ENCODE data around the gene EIF2AK3. TPM values are rescaled to one million over a fixed set of nuclear protein-coding genes. Genes with fewer than 3 reads are reported as not detected.

EIF2AK3 gene
- total RNA-seq, 1 experiment from 2014 or later: 26.8 TPM

DNA sequence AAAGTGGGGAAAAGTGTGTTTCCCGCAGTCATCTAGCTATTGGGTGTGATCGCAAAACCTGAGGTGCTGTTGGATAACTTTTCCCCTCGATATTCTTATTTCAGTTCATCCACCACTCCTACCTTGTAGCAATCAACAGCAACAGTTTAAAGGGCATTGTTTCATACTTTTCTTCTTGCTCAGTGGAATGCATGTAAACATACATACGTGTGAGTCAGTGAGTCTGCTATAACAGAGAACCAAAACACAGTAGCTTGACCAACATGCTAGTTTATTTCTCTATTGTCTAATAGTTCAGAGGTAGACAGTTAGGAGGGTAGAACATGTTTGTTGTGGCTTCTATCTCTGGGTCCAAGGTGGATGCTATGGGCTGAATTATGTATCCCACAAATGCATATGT is 97.2 kb downstream of the EIF2AK3 start:
- H3K36me3 ChIP-seq (ENCODE audit: control insufficient read depth, insufficient read depth, low read length): no peaks in the 10 kb centered on the region
- no peaks in the 10 kb centered on the region for H3K4me1 ChIP-seq
- Mint-ChIP-seq H3K4me1 (ENCODE audit: low read depth, unreplicated experiment) (no peaks in the 10 kb centered on the region), H3K36me3 (ENCODE audit: insufficient read depth, unreplicated experiment) (no peaks in the 10 kb centered on the region), H3K9me3 (ENCODE audit: unreplicated experiment) (no peaks in the 10 kb centered on the region), H3K27ac (ENCODE audit: unreplicated experiment) (no peak overlapping the region), H3K27me3 (ENCODE audit: insufficient read depth, unreplicated experiment) (peaks cover 2% of the 10 kb centered on the region), H3K4me3 (ENCODE audit: unreplicated experiment) (no peak overlapping the region)
- H3K4me3 ChIP-seq (ENCODE audit: low read depth, low read length): no peak overlapping the region
- TF ChIP-seq, protein P1, sequence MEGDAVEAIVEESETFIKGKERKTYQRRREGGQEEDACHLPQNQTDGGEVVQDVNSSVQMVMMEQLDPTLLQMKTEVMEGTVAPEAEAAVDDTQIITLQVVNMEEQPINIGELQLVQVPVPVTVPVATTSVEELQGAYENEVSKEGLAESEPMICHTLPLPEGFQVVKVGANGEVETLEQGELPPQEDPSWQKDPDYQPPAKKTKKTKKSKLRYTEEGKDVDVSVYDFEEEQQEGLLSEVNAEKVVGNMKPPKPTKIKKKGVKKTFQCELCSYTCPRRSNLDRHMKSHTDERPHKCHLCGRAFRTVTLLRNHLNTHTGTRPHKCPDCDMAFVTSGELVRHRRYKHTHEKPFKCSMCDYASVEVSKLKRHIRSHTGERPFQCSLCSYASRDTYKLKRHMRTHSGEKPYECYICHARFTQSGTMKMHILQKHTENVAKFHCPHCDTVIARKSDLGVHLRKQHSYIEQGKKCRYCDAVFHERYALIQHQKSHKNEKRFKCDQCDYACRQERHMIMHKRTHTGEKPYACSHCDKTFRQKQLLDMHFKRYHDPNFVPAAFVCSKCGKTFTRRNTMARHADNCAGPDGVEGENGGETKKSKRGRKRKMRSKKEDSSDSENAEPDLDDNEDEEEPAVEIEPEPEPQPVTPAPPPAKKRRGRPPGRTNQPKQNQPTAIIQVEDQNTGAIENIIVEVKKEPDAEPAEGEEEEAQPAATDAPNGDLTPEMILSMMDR (IDR thresholded peaks at IDR 0.05; ENCODE audit: insufficient read depth in 1 of 2, low read depth in 1 of 2, low read length in 1 of 2, severe bottlenecking in 1 of 2, unreplicated experiment in 1 of 2): no peak
- no peaks in the 10 kb centered on the region for H3K9me3 ChIP-seq
- no TSS peak for BruUV-seq (replicated peaks)
- ChIA-PET CTCF (no interaction called here), POLR2A (no interaction called here)
- intact Hi-C loops (cut with micrococcal nuclease; ENCODE audit: unreplicated experiment): no loop called here
- no peak for DNase-seq
- no peaks in the 10 kb centered on the region for H3K27me3 ChIP-seq (replicated peaks; ENCODE audit: control insufficient read depth, insufficient read depth, low read length)

DNA sequence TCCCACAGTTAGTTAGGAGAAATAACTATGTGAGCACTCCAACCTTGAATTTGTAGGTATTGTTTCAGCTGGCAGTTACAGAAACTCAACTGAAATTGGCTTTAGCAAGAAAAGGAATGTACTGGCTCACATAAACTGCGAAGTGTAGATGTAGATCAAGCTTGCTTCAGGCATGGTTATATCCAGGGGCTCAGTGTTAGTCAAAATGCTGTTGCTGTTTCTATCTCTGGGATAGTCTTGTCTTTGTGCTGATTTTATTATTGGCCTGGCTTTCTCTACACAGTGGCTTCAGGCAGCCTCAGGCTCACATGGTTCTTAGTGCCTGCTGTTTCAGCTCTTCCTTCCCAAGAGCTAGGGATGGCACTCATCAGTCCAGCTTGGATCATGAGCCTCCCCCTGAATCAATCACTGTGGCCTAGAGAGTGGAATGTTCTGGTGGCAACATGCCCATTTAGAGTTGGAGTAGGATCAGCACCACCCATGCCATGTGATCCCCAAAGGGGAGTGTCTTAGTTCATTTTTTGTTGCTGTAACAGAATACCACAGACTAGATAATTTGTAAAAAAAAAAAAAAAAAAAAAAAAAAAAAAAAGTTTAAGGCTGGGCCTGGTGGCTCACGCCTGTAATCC is 105.7 kb downstream of the EIF2AK3 start:
- Mint-ChIP-seq H3K4me3 (ENCODE audit: unreplicated experiment) (no peak overlapping the region), H3K36me3 (ENCODE audit: insufficient read depth, unreplicated experiment) (no peaks in the 10 kb centered on the region), H3K9me3 (ENCODE audit: unreplicated experiment) (no peaks in the 10 kb centered on the region), H3K27ac (ENCODE audit: unreplicated experiment) (no peak overlapping the region), H3K27me3 (ENCODE audit: insufficient read depth, unreplicated experiment) (peaks cover 5% of the 10 kb centered on the region), H3K4me1 (ENCODE audit: low read depth, unreplicated experiment) (no peaks in the 10 kb centered on the region)
- CTCF ChIA-PET: interaction anchor here (1.0 kb wide), 1 partner anchor 150 kb away, joined by 3 read pairs; no protein-coding TSS in a partner anchor
- no peak for DNase-seq
- TF ChIP-seq, protein P1 (IDR thresholded peaks at IDR 0.05; ENCODE audit: insufficient read depth in 1 of 2, low read depth in 1 of 2, low read length in 1 of 2, severe bottlenecking in 1 of 2, unreplicated experiment in 1 of 2): no peak
- Histone ChIP-seq H3K36me3 (ENCODE audit: control insufficient read depth, insufficient read depth, low read length) (no peaks in the 10 kb centered on the region), H3K27me3 (replicated peaks; ENCODE audit: control insufficient read depth, insufficient read depth, low read length) (no peaks in the 10 kb centered on the region; the same call in 1 of the 2 replicates), H3K9me3 (no peaks in the 10 kb centered on the region), H3K4me1 (no peaks in the 10 kb centered on the region), H3K4me3 (ENCODE audit: low read depth, low read length) (no peak overlapping the region)
- POLR2A ChIA-PET: no interaction called here
- BruUV-seq (replicated peaks): no TSS peak
- intact Hi-C loops (cut with micrococcal nuclease; ENCODE audit: unreplicated experiment): no loop called here

DNA sequence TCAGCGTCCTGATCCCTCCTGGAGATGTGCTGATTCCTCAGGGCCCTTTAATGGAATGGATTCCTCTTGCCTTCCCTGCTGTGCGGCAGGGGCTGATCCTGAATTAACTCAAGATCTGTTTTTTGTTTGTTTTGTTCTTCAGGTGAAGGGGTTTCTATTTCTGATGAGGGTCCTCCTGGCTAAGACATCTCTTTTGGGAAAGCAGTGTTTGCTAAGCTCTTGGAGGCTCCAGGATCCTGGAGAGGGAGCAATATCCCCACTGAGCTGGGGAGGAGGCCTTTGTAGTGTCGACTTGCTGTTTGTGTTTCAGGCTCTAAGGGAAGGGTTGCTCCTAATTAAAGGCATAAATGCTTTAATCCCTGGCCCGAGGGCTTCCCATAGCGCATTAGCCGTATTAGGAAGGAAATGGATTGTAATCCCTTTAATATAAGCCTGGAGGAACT is 109.5 kb downstream of the EIF2AK3 start:
- no peak overlapping the region for H3K4me3 Mint-ChIP-seq (ENCODE audit: unreplicated experiment)
- no peaks in the 10 kb centered on the region for H3K4me1 Mint-ChIP-seq (ENCODE audit: low read depth, unreplicated experiment)
- POLR2A ChIA-PET: no interaction called here
- BruUV-seq (replicated peaks): no TSS peak
- H3K4me3 ChIP-seq (ENCODE audit: low read depth, low read length): no peak overlapping the region
- no peaks in the 10 kb centered on the region for H3K9me3 ChIP-seq
- no peaks in the 10 kb centered on the region for H3K36me3 ChIP-seq (ENCODE audit: control insufficient read depth, insufficient read depth, low read length)
- CTCF ChIA-PET: no interaction called here
- H3K27me3 Mint-ChIP-seq (ENCODE audit: insufficient read depth, unreplicated experiment): peaks cover 5% of the 10 kb centered on the region
- H3K27ac Mint-ChIP-seq (ENCODE audit: unreplicated experiment): no peak overlapping the region
- H3K27me3 ChIP-seq (replicated peaks; ENCODE audit: control insufficient read depth, insufficient read depth, low read length): no peaks in the 10 kb centered on the region; the same call in 1 of the 2 replicates
- DNase-seq: no peak
- H3K4me1 ChIP-seq: no peaks in the 10 kb centered on the region
- H3K36me3 Mint-ChIP-seq (ENCODE audit: insufficient read depth, unreplicated experiment): no peaks in the 10 kb centered on the region
- no peaks in the 10 kb centered on the region for H3K9me3 Mint-ChIP-seq (ENCODE audit: unreplicated experiment)
- TF ChIP-seq, protein P1 (IDR thresholded peaks at IDR 0.05; ENCODE audit: insufficient read depth in 1 of 2, low read depth in 1 of 2, low read length in 1 of 2, severe bottlenecking in 1 of 2, unreplicated experiment in 1 of 2): no peak
- intact Hi-C loops (cut with micrococcal nuclease; ENCODE audit: unreplicated experiment): no loop called here

Other genes with a start within 250 kb of the EIF2AK3 start
- 0.14 TPM in 1 of 2 replicates, not detected in the other for gene FOXI3, start 174.8 kb downstream of the EIF2AK3 start, total RNA-seq (2022)
- 33.2 and 33.7 TPM in 2 replicates for gene RPIA, start 64.2 kb upstream of the EIF2AK3 start, total RNA-seq (2022)

All from Caco-2 (cell line).